ENCODE measurements around the gene WDR1. TPM values are rescaled to one million over a fixed set of nuclear protein-coding genes. Genes with fewer than 3 reads are reported as not detected.

The WDR1 gene
- total RNA-seq, 1 donor from 2014 or later = 96.0 TPM

DNA sequence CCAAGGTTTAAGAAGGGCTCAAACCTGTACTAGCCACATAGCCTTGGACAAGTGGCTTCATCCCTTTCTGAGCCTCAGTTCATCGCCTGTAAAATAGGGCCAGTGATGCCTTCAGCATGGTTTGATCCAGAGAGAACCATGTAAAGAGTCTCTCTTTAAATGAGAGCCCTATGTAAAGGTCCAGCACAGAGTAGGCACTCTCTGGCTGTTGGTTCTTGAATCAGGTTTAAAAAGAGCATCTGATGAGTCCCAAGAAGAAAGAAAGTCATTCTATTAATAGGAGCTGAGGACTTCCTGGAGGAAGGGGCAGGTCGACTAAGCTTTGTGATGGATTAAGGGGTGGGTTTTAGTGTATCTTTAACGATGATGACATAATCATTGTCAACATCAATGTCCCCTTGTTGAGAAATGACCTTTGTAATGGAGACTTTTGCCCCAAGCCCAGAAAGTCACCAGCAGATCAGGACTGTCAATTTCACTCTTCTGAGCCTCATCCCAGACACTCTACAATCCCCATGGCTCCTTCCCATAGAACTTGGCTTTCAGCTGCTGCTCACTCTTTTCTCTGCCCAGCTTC is 91.3 kb downstream of the WDR1 start:
- peaks cover 24 to 42% (median 35%) of the 10 kb centered on the region in 3 donors for H3K4me1 ChIP-seq (ENCODE audit: control insufficient read depth in 3 of 3, insufficient read depth in 3 of 3, low read length in 3 of 3)
- H3K9ac ChIP-seq (ENCODE audit: low read depth in 1 of 3, low read length in 3 of 3) = no peak overlapping the region
- no peaks in the 10 kb centered on the region for H3K27me3 ChIP-seq (ENCODE audit: control insufficient read depth in 3 of 3, insufficient read depth in 3 of 3, low read length in 3 of 3)
- H3K4me3 ChIP-seq (ENCODE audit: low read length in 3 of 3) = no peak overlapping the region
- H3K9me3 ChIP-seq (ENCODE audit: control insufficient read depth in 3 of 3, low read length in 3 of 3) = no peaks in the 10 kb centered on the region
- no peaks in the 10 kb centered on the region for H3K36me3 ChIP-seq (ENCODE audit: control insufficient read depth in 3 of 3, insufficient read depth in 3 of 3, low read length in 3 of 3)
- H3K27ac ChIP-seq (ENCODE audit: low read depth, low read length) = no peak overlapping the region

Small RNA genes within 50 kb of the gene (small RNA-seq; reads per million reads assigned to genes)
- gene AC093664.1 (not detected), gene MIR3138 (not detected), gene RNA5SP155 (not detected)

Other genes with a start within 250 kb of the WDR1 start
- 1.0 TPM for gene SLC2A9, start 95.3 kb downstream of the WDR1 start, total RNA-seq

All from skeletal muscle tissue (tissue), 5 donors.